CD4-positive, alpha-beta memory T cell (primary cell): ENCODE results near the gene N4BP2L2. TPM values are rescaled to one million over a fixed set of nuclear protein-coding genes. Genes with fewer than 3 reads are reported as not detected.
A peak's percentile ranks its signal among the peaks of the same experiment; 100 is the strongest.

Experiments used
- CTCF ChIA-PET: fragments of 350-600 bp; sonication (Branson Sonifier 250); formaldehyde crosslinking; loops from one replicate; lab custom pipeline; 2021; ENCODE audit warnings: inconsistent platforms; ENCODE audit not compliant: partially characterized antibody; lab: Charles Lee
- POLR2A ChIA-PET: fragments of 350-600 bp; sonication (Branson Sonifier 250); formaldehyde crosslinking; loops from one replicate; lab custom pipeline; 2021; ENCODE audit not compliant: partially characterized antibody; lab: Charles Lee
- DNase-seq, 5 donors: peaks; one replicate each; pipeline versions ENCODE4 v3.0.0 to v3.0.0-alpha.2; 2020 to 2022; ENCODE audit warnings: mixed read lengths in 1 of 5
- H3K27ac ChIP-seq: one replicate; pipeline ENCODE4 v1.7.0; 2013; ENCODE audit warnings: low read depth, low read length
- H3K27me3 ChIP-seq: 2 replicates; pipeline ENCODE4 v1.7.0; 2013; ENCODE audit warnings: mild to moderate bottlenecking, low read length, moderate library complexity; ENCODE audit not compliant: insufficient read depth
- H3K36me3 ChIP-seq: 2 replicates; pipeline ENCODE4 v1.7.0; 2013; ENCODE audit warnings: mild to moderate bottlenecking, low read length, moderate library complexity; ENCODE audit not compliant: insufficient read depth
- H3K4me1 ChIP-seq: 2 replicates; pipeline ENCODE4 v1.7.0; 2013; ENCODE audit warnings: mild to moderate bottlenecking, low read length, moderate library complexity; ENCODE audit not compliant: insufficient read depth
- H3K4me3 ChIP-seq, 2 donors: one replicate each; pipeline ENCODE4 v1.7.0; 2013; ENCODE audit warnings: low read length in 2 of 2, mild to moderate bottlenecking in 1 of 2
- H3K9me3 ChIP-seq, 2 donors: one replicate each; pipeline ENCODE4 v1.7.0; 2013; ENCODE audit warnings: low read length in 2 of 2, control low read depth in 1 of 2; ENCODE audit not compliant: control insufficient read depth in 1 of 2
- H3K27ac Mint-ChIP-seq, 7 donors: one replicate each; pipeline ENCODE4 v1.8.0; 2020 to 2021; ENCODE audit warnings: mixed read lengths in 7 of 7, mild to moderate bottlenecking in 6 of 7, inconsistent platforms in 3 of 7, moderate library complexity in 3 of 7
- H3K27me3 Mint-ChIP-seq, 2 donors: one replicate each; pipeline ENCODE4 v1.8.0; 2020 to 2021; ENCODE audit warnings: mixed read lengths in 2 of 2
- H3K36me3 Mint-ChIP-seq, 2 donors: one replicate each; pipeline ENCODE4 v1.8.0; 2020 to 2021; ENCODE audit warnings: mixed read lengths in 2 of 2, inconsistent platforms in 1 of 2, mild to moderate bottlenecking in 1 of 2
- H3K4me1 Mint-ChIP-seq, 4 donors: one replicate each; pipeline ENCODE4 v1.8.0; 2020 to 2021; ENCODE audit warnings: mixed read lengths in 4 of 4, mild to moderate bottlenecking in 1 of 4
- H3K4me3 Mint-ChIP-seq, 8 donors: one replicate each; pipeline ENCODE4 v1.8.0; 2020 to 2021; ENCODE audit warnings: mixed read lengths in 8 of 8, mild to moderate bottlenecking in 7 of 8, moderate library complexity in 6 of 8, inconsistent platforms in 3 of 8
- H3K9me3 Mint-ChIP-seq, 8 donors: one replicate each; pipeline ENCODE4 v1.8.0; 2020 to 2021; ENCODE audit warnings: mixed read lengths in 8 of 8, mild to moderate bottlenecking in 5 of 8, inconsistent platforms in 3 of 8, moderate library complexity in 1 of 8
- intact Hi-C: fragments of 100-400 bp; cut with micrococcal nuclease; formaldehyde crosslinking; loops from one replicate; pipeline ENCODE4 v1.15.1; 2023
- polyA plus RNA-seq, 2 donors: library from polyadenylated mRNA; unstranded; fragments of 300-500 nt; fragmentation: Illumina TruSeq; gene quantifications; one replicate each; pipeline ENCODE4 v1.2.3, GENCODE V29; 2021
- total RNA-seq, 2 experiments: library from RNA; stranded (reverse); gene quantifications; one replicate each; pipeline ENCODE4 v1.2.3, GENCODE V29; 2021

Gene N4BP2L2
- total and polyA plus RNA-seq, 4 experiments from 2014 or later = 144 to 351 (median 243) TPM

DNA sequence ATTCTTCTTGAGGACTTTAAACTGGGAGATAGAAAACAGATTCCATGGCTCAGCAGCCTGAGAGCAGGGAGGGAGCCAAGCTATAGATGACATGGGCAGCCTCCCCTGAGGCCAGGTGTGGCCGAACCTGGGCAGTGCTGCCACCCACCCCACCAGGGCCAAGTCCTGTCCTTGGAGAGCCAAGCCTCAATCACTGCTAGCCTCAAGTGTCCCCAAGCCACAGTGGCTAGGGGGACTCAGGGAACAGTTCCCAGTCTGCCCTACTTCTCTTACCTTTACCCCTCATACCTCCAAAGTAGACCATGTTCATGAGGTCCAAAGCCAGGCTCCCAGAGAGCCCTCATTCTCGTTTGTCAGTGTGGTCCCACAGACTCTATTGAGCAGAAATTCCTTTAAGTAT is 118.7 kb downstream of the N4BP2L2 start:
- Mint-ChIP-seq H3K9me3 (peaks cover 0 to 5% (median under 1%) of the 10 kb centered on the region in 8 donors), H3K4me3 (no peak overlapping the region), H3K36me3 (peaks cover 42 to 54% of the 10 kb centered on the region in 2 donors), H3K27me3 (no peaks in the 10 kb centered on the region), H3K27ac (peak overlapping the region in 1 of 7 donors; percentile 20), H3K4me1 (peaks cover 13 to 44% (median 27%) of the 10 kb centered on the region in 4 donors)
- no peak overlapping the region for H3K27ac ChIP-seq
- no peaks in the 10 kb centered on the region for H3K9me3 ChIP-seq
- intact Hi-C loops = loop anchor here (1.0 kb wide), 1 partner anchor 8 kb away; the partner anchor contains the start of gene N4BP2L1
- DNase-seq = no peak
- H3K36me3 ChIP-seq = peaks cover 8% of the 10 kb centered on the region
- H3K4me1 ChIP-seq = peaks cover 18% of the 10 kb centered on the region
- no peak overlapping the region for H3K4me3 ChIP-seq
- ChIA-PET POLR2A (no interaction called here), CTCF (no interaction called here)
- no peaks in the 10 kb centered on the region for H3K27me3 ChIP-seq

DNA sequence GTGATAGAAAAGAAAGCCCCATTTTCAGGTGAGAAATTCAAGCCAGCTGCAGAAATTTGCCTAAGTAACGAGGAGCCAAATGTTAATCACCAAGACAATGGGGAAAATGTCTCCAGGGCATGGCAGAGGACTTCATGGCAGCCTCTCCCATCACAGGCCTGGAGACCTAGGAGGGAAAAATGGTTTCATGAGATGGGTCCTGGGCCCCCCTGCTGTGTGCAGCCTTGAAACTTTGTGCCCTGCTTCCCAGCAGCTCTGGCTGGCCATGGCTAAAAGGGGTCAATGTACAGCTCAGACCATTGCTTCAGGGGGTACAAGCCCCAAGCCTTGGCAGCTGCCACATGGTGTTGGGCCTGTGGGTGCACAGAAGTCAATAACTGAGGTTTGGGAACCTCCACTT is 120.6 kb downstream of the N4BP2L2 start:
- Histone ChIP-seq H3K4me3 (no peak overlapping the region), H3K9me3 (no peaks in the 10 kb centered on the region), H3K27ac (no peak overlapping the region), H3K36me3 (peaks cover 8% of the 10 kb centered on the region), H3K4me1 (peaks cover 2% of the 10 kb centered on the region), H3K27me3 (no peaks in the 10 kb centered on the region)
- H3K36me3 Mint-ChIP-seq = peaks cover 32 to 45% of the 10 kb centered on the region in 2 donors
- H3K4me1 Mint-ChIP-seq = peaks cover 4 to 31% (median 14%) of the 10 kb centered on the region in 4 donors
- ChIA-PET POLR2A (no interaction called here), CTCF (no interaction called here)
- H3K27me3 Mint-ChIP-seq = no peaks in the 10 kb centered on the region
- no peak overlapping the region for H3K4me3 Mint-ChIP-seq
- intact Hi-C loops = no loop called here
- H3K27ac Mint-ChIP-seq = peak overlapping the region in 1 of 7 donors; percentile 9
- no peak for DNase-seq
- peaks cover 0 to 5% (median under 1%) of the 10 kb centered on the region in 8 donors for H3K9me3 Mint-ChIP-seq

DNA sequence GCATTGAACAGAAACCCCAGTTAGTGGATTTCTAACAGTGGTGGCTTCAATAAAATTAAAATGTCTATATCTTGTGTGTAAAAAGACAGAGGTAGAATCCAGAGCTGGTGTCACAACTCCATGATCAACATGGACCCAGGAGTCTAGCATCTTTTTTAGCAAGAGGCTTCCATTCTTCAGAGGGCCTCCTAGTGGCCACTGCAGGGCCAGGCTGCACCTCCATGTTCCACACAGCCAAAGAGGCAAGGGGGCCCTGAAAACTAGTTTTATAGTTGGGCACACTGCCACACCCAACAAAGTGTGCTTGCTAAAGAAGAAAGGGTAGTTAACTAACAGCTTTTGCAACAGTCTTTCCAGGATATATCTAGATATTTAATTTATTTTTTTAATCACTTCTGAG is 123.6 kb downstream of the N4BP2L2 start:
- Mint-ChIP-seq H3K27ac (peak overlapping the region in 1 of 7 donors; percentile 12), H3K27me3 (no peaks in the 10 kb centered on the region), H3K36me3 (peaks cover 22 to 27% of the 10 kb centered on the region in 2 donors), H3K4me1 (peaks cover 5 to 26% (median 10%) of the 10 kb centered on the region in 4 donors), H3K9me3 (peaks cover 0 to 5% (median 0%) of the 10 kb centered on the region in 8 donors), H3K4me3 (no peak overlapping the region)
- intact Hi-C loops = no loop called here
- Histone ChIP-seq H3K36me3 (peaks cover 8% of the 10 kb centered on the region), H3K4me1 (no peaks in the 10 kb centered on the region), H3K27ac (no peak overlapping the region), H3K27me3 (no peaks in the 10 kb centered on the region), H3K9me3 (no peaks in the 10 kb centered on the region), H3K4me3 (no peak overlapping the region)
- no peak for DNase-seq
- CTCF ChIA-PET = interaction anchor here (1.2 to 1.4 kb wide), 2 partner anchors 9 to 27 kb away, joined by 3 to 4 read pairs; no protein-coding TSS in a partner anchor
- POLR2A ChIA-PET = interaction anchor here (2.0 kb wide), 1 partner anchor 9 kb away, joined by 7 read pairs; no protein-coding TSS in a partner anchor

DNA sequence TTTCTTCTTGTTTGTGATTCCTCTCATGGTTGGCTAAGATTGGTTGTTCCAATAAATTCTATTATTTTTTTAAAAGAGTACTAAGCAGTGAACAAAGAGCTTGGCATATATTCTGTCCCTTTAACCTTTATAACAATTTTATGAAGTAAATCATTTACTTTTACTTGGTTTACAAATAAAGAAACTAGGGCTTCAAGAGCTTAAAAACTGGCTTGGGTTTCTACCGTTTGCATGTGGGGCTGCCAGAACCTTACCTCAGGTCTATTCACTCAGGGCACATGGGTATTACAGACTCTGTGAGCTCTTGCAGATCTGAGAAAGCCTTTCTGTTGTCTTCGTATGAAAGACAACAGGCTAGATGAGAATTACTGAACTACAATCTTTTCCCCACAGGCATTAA is 124.0 kb downstream of the N4BP2L2 start:
- POLR2A ChIA-PET = interaction anchor here (2.0 kb wide), 1 partner anchor 9 kb away, joined by 7 read pairs; no protein-coding TSS in a partner anchor
- no peaks in the 10 kb centered on the region for H3K27me3 Mint-ChIP-seq

DNA sequence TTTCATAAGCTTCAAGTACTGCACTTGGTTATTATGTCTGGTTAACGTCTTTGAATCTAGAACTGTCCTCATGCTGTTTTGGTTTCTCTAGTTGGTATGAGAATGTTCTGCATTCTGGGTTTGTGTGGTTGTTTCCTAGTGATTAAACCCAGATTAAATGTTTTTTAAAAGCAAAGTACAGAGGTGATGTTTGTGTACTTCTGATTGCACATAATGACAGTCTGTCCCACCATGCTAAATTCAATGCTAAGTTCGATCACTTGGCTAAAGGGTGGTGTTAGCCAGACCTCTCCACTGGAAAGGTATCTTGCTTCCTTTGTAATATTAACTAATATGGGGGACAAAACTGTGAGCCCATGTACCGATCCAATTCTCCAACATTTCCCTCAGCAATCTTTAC is 125.3 kb downstream of the N4BP2L2 start:
- H3K4me3 ChIP-seq = no peak overlapping the region
- peaks cover 4% of the 10 kb centered on the region for H3K36me3 ChIP-seq
- H3K27ac Mint-ChIP-seq = no peak overlapping the region
- no peaks in the 10 kb centered on the region for H3K9me3 ChIP-seq
- H3K27me3 ChIP-seq = no peaks in the 10 kb centered on the region
- intact Hi-C loops = loop anchor here (2.0 kb wide), 1 partner anchor 14 kb away; no protein-coding TSS in a partner anchor
- H3K27me3 Mint-ChIP-seq = no peaks in the 10 kb centered on the region
- H3K4me1 ChIP-seq = no peaks in the 10 kb centered on the region
- H3K4me1 Mint-ChIP-seq = peaks cover 15 to 37% (median 21%) of the 10 kb centered on the region in 4 donors
- peaks cover 0 to 2% (median 0%) of the 10 kb centered on the region in 8 donors for H3K9me3 Mint-ChIP-seq
- H3K4me3 Mint-ChIP-seq = no peak overlapping the region
- ChIA-PET CTCF (no interaction called here), POLR2A (no interaction called here)
- DNase-seq = no peak
- peaks cover 19 to 20% of the 10 kb centered on the region in 2 donors for H3K36me3 Mint-ChIP-seq
- no peak overlapping the region for H3K27ac ChIP-seq

More for the DNA sequence above, 124.0 kb downstream of the N4BP2L2 start:
- Histone ChIP-seq H3K4me3 (no peak overlapping the region), H3K27me3 (no peaks in the 10 kb centered on the region), H3K9me3 (no peaks in the 10 kb centered on the region), H3K4me1 (no peaks in the 10 kb centered on the region), H3K36me3 (peaks cover 4% of the 10 kb centered on the region), H3K27ac (no peak overlapping the region)
- no peak for DNase-seq
- Mint-ChIP-seq H3K4me1 (peaks cover 7 to 31% (median 13%) of the 10 kb centered on the region in 4 donors), H3K9me3 (peaks cover 0 to 3% (median 0%) of the 10 kb centered on the region in 8 donors), H3K27ac (peak overlapping the region in 1 of 7 donors; percentile 12), H3K36me3 (peaks cover 22 to 27% of the 10 kb centered on the region in 2 donors), H3K4me3 (no peak overlapping the region)
- intact Hi-C loops = no loop called here
- CTCF ChIA-PET = interaction anchor here (1.1 to 1.4 kb wide), 3 partner anchors 9 to 34 kb away, joined by 3 to 4 read pairs (median 3); no protein-coding TSS in a partner anchor

DNA sequence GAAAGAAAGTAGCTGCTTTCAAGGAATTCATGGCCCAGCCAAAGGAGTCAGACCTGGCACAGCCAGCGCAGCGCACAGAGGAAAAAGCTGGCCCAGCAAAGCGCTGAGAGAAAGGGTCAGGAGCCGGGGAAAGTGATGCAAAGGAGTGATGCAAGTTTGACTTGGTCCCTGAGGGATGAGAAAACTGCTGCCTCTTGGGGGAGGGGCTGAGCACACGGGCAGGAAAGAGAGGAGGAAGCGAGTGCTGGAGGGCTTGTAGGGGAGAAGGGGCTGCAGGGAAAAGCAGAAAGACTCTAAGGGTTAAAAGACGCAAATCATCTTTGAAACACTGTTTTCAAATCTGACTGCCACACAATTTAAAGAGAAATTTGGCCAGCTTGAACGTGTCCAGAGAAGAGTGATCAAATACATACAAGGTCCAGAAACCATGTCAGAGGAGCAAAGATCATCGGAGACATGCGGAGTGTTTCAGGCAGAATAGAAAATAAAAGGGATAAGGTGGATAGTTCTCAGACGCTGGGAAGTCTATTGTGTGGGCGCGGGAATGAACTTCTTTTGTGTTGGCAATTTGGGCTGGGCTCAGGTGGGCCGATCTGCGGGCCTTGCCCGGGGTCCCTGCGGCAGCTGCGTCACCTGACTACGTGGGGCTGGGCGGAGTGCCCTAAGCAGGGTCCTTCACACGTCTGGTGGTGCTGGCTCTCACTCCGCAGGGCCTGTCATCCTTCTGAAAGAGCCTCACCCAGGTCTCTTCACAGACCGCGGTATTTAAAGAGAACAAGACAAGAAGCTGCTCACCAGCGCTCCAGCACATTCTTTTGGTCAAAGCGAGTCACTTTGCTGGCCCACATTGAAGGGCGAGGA is 128.8 kb downstream of the N4BP2L2 start:
- peaks cover 23 to 35% (median 26%) of the 10 kb centered on the region in 4 donors for H3K4me1 Mint-ChIP-seq
- Histone ChIP-seq H3K4me3 (no peak overlapping the region), H3K36me3 (peaks cover 10% of the 10 kb centered on the region), H3K27ac (no peak overlapping the region), H3K4me1 (no peaks in the 10 kb centered on the region), H3K27me3 (no peaks in the 10 kb centered on the region), H3K9me3 (no peaks in the 10 kb centered on the region)
- no peak for DNase-seq
- peak overlapping the region in 2 of 7 donors; percentile 34 to 57 for H3K27ac Mint-ChIP-seq
- intact Hi-C loops = no loop called here
- CTCF ChIA-PET = no interaction called here
- no peaks in the 10 kb centered on the region for H3K9me3 Mint-ChIP-seq
- peak overlapping the region in 1 of 8 donors; percentile 9 for H3K4me3 Mint-ChIP-seq
- peaks cover 32 to 43% of the 10 kb centered on the region in 2 donors for H3K36me3 Mint-ChIP-seq
- H3K27me3 Mint-ChIP-seq = no peaks in the 10 kb centered on the region
- POLR2A ChIA-PET = interaction anchor here (1.7 kb wide), 1 partner anchor 15 kb away, joined by 6 read pairs; no protein-coding TSS in a partner anchor

DNA sequence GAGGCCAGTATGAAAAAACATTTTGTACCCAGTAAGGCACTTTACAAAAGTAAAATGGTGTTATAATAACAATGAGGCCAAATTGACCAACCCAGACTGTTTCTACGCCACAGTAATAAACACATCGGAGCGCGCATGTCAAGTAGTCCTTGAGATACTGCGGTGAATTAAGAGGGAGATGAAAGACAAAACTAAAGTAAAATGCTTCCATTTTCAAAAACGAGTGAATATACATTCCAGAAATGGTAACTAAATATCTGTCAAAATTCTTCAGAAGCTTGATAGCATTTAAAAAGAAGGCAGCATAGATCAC is 129.6 kb downstream of the N4BP2L2 start:
- Mint-ChIP-seq H3K36me3 (peaks cover 36 to 48% of the 10 kb centered on the region in 2 donors), H3K4me1 (peaks cover 23 to 35% (median 26%) of the 10 kb centered on the region in 4 donors)
- CTCF ChIA-PET = interaction anchor here (1.6 kb wide), 1 partner anchor 14 kb away, joined by 7 read pairs; no protein-coding TSS in a partner anchor

More for the DNA sequence above, 129.6 kb downstream of the N4BP2L2 start:
- H3K4me3 Mint-ChIP-seq = peak overlapping the region in 1 of 8 donors; percentile 29
- intact Hi-C loops = no loop called here
- no peak for DNase-seq
- H3K27me3 Mint-ChIP-seq = no peaks in the 10 kb centered on the region
- peak overlapping the region in 4 of 7 donors; percentile 1 to 61 (median 36) for H3K27ac Mint-ChIP-seq
- Histone ChIP-seq H3K27me3 (no peaks in the 10 kb centered on the region), H3K4me3 (no peak overlapping the region), H3K27ac (no peak overlapping the region), H3K36me3 (peaks cover 17% of the 10 kb centered on the region), H3K4me1 (no peaks in the 10 kb centered on the region), H3K9me3 (no peaks in the 10 kb centered on the region)
- POLR2A ChIA-PET = interaction anchor here (0.9 to 1.7 kb wide), 3 partner anchors 15 to 19 kb away, joined by 4 to 6 read pairs (median 4); partner anchors contain the start of gene N4BP2L1
- H3K9me3 Mint-ChIP-seq = no peaks in the 10 kb centered on the region
